B cell (primary cell): Measurements from ENCODE around the gene TBC1D17. TPM values are rescaled to one million over a fixed set of nuclear protein-coding genes. Genes with fewer than 3 reads are reported as not detected.
A peak's percentile ranks its signal among the peaks of the same experiment; 100 is the strongest.

Experiments
- ATAC-seq: fragments of 200-7000 bp; cut with Tn5 transposase; one replicate; pipeline ENCODE4 v1.10.0; 2021; ENCODE audit warnings: low read depth, mild to moderate bottlenecking, moderate number of reproducible peaks, moderate library complexity
- CTCF ChIA-PET: fragments of 350-600 bp; sonication (Branson Sonifier 250); formaldehyde crosslinking; loops from one replicate; lab custom pipeline; 2021; ENCODE audit warnings: antibody characterized with exemption, inconsistent platforms; lab: Charles Lee
- POLR2A ChIA-PET: fragments of 350-600 bp; sonication (Branson Sonifier 250); formaldehyde crosslinking; loops from one replicate; lab custom pipeline; 2021; ENCODE audit warnings: antibody characterized with exemption; lab: Charles Lee
- DNase-seq: peaks from one replicate; pipeline ENCODE4 v3.0.0; 2013
- H2AFZ ChIP-seq: 2 replicates; pipeline ENCODE4 v1.6.1; 2012; ENCODE audit warnings: mild to moderate bottlenecking, low read depth, low read length; ENCODE audit not compliant: insufficient read depth, poor library complexity, severe bottlenecking
- H3K27ac ChIP-seq, 2 donors: 1 replicate in 1 of 2; 2 replicates in 1 of 2; pipeline ENCODE4 v1.5.1; 2012 to 2013; ENCODE audit warnings: low read length in 2 of 2, mild to moderate bottlenecking in 2 of 2, moderate library complexity in 1 of 2
- H3K27me3 ChIP-seq, 4 experiments: fragments of 200-600 bp in 1 of 4; sonication (generic) in 1 of 4; replicated peaks in 1 of 4; 1 replicate in 2 of 4; 2 replicates in 2 of 4; pipeline versions ENCODE4 v1.6.1 to v1.7.0; 2013 to 2016; ENCODE audit warnings: low read length in 3 of 4, mild to moderate bottlenecking in 2 of 4, mixed read lengths in 1 of 4, moderate library complexity in 1 of 4; ENCODE audit not compliant: insufficient read depth in 4 of 4, control insufficient read depth in 3 of 4; ENCODE audit errors: control extremely low read depth in 1 of 4
- H3K36me3 ChIP-seq, 2 experiments: replicated peaks in 1 of 2; 1 replicate in 1 of 2; 2 replicates in 1 of 2; pipeline versions ENCODE4 v1.6.1 to v1.7.1; 2013; ENCODE audit warnings: low read length in 1 of 2; ENCODE audit not compliant: insufficient read depth in 2 of 2, control insufficient read depth in 1 of 2; ENCODE audit errors: control extremely low read depth in 1 of 2, extremely low read depth in 1 of 2
- H3K4me1 ChIP-seq, 2 donors: fragments of 200-600 bp in 1 of 2; sonication (generic) in 1 of 2; 1 replicate in 1 of 2; 2 replicates in 1 of 2; pipeline versions ENCODE4 v1.5.1 to v1.6.1; 2013 to 2017; ENCODE audit warnings: low read length in 2 of 2; ENCODE audit not compliant: control insufficient read depth in 2 of 2, insufficient read depth in 2 of 2
- H3K4me2 ChIP-seq: replicated peaks from 2 replicates; pipeline ENCODE3; 2012; ENCODE audit warnings: mild to moderate bottlenecking, low read depth, low read length; ENCODE audit not compliant: poor library complexity, severe bottlenecking
- H3K4me3 ChIP-seq, 5 experiments: fragments of 200-600 bp in 1 of 5; sonication (generic) in 1 of 5; 1 replicate in 3 of 5; 2 replicates in 2 of 5; pipeline versions ENCODE4 v1.5.1 to v1.7.0; 2011 to 2016; ENCODE audit warnings: low read length in 4 of 5, mild to moderate bottlenecking in 4 of 5, low read depth in 2 of 5, control low read depth in 1 of 5, moderate library complexity in 1 of 5; ENCODE audit not compliant: insufficient read depth in 1 of 5; ENCODE audit errors: control extremely low read depth in 1 of 5, extremely low read depth in 1 of 5
- H3K79me2 ChIP-seq: fragments of 200-600 bp; sonication (generic); one replicate; pipeline ENCODE4 v1.6.0; 2016; ENCODE audit warnings: low read length; ENCODE audit not compliant: control insufficient read depth, insufficient read depth
- H3K9ac ChIP-seq: fragments of 200-600 bp; sonication (generic); 2 replicates; pipeline ENCODE4 v1.6.1; 2017; ENCODE audit warnings: mild to moderate bottlenecking, low read length, moderate library complexity
- H3K9me3 ChIP-seq, 3 donors: one replicate each; pipeline versions ENCODE4 v1.6.1 to v1.7.1; 2013; ENCODE audit warnings: low read length in 2 of 3; ENCODE audit not compliant: control insufficient read depth in 2 of 3, insufficient read depth in 1 of 3; ENCODE audit errors: control extremely low read depth in 1 of 3
- H4K20me1 ChIP-seq: 2 replicates; pipeline ENCODE4 v1.6.0; 2012; ENCODE audit warnings: mild to moderate bottlenecking, low read length; ENCODE audit not compliant: insufficient read depth, control insufficient read depth, poor library complexity, severe bottlenecking
- H3K27ac Mint-ChIP-seq: one replicate; pipeline ENCODE4 v1.8.0; 2021; ENCODE audit warnings: mixed read lengths
- H3K27me3 Mint-ChIP-seq: one replicate; pipeline ENCODE4 v1.8.0; 2021; ENCODE audit warnings: mixed read lengths
- H3K4me1 Mint-ChIP-seq: one replicate; pipeline ENCODE4 v1.8.0; 2021; ENCODE audit warnings: mixed read lengths
- H3K4me3 Mint-ChIP-seq: one replicate; pipeline ENCODE4 v1.8.0; 2021; ENCODE audit warnings: mixed read lengths
- H3K9me3 Mint-ChIP-seq: one replicate; pipeline ENCODE4 v1.8.0; 2022; ENCODE audit warnings: mixed read lengths; ENCODE audit not compliant: insufficient read depth
- CTCF ChIP-seq: fragments of 200-600 bp; IDR thresholded peaks from one replicate; pipeline ENCODE4 v1.8.0; 2022; ENCODE audit warnings: antibody characterized with exemption, mild to moderate bottlenecking
- EZH2 ChIP-seq: IDR thresholded peaks from 2 replicates; pipeline ENCODE4 v1.6.1; 2012; ENCODE audit warnings: borderline replicate concordance, low read depth, mild to moderate bottlenecking, moderate library complexity, low read length; ENCODE audit not compliant: insufficient read depth, poor library complexity, severe bottlenecking
- WGBS: methylation state at CpG from one replicate; pipeline ENCODE4 v1.1.5; 2013; ENCODE audit warnings: missing lambda C conversion rate; ENCODE audit not compliant: insufficient coverage; 5-methylcytosine and 5-hydroxymethylcytosine counted together
- intact Hi-C: fragments of 100-400 bp; cut with micrococcal nuclease; formaldehyde crosslinking; loops from one replicate; pipeline ENCODE4 v1.10.0; 2022
- polyA plus RNA-seq: library from polyadenylated mRNA; depleted of rRNA; stranded (reverse); fragments of >200 nt; gene quantifications from 2 replicates; pipeline ENCODE4 v1.2.3, GENCODE V29; 2012
- total RNA-seq, 2 donors: library from RNA; stranded (reverse); fragments of 120-200 nt in 1 of 2; gene quantifications; 1 replicate in 1 of 2; 2 replicates in 1 of 2; pipeline versions ENCODE4 v1.2.3 to v1.2.4, GENCODE V29; 2013 to 2022

TBC1D17 gene
- total and polyA plus RNA-seq, 2 donors (not counting 1 experiment from before 2014, with no cell fraction given) = 85.7 to 98.7 TPM

GRCh38 chr19:49910179-49910578 lies 32.7 kb downstream of the TBC1D17 start:
- peaks cover 3% of the 10 kb centered on the region for H3K9me3 Mint-ChIP-seq
- no peak for TF ChIP-seq CTCF
- TF ChIP-seq EZH2 = no peak
- 100% methylated on average over 4 of the region's 5 CpGs for WGBS
- peak overlapping the region; percentile 72 for H3K27ac Mint-ChIP-seq
- Histone ChIP-seq H3K4me3 (no peak overlapping the region), H3K79me2 (peaks cover 36% of the 10 kb centered on the region), H3K9ac (no peak overlapping the region), H3K27ac (peak overlapping the region in 1 of 2 donors; percentile 38), H3K4me1 (peaks cover 42 to 53% of the 10 kb centered on the region in 2 donors), H3K36me3 (peaks cover 0 to 39% of the 10 kb centered on the region in 2 experiments), H3K9me3 (peaks cover 0 to 16% (median 0%) of the 10 kb centered on the region in 3 donors), H3K4me2 (no peak overlapping the region), H4K20me1 (peaks cover 41% of the 10 kb centered on the region), H3K27me3 (no peaks in the 10 kb centered on the region), H2AFZ (no peak overlapping the region)
- intact Hi-C loops = loop anchor here (2.0 kb wide), 1 partner anchor 13 kb away; the partner anchor contains the start of gene IL4I1
- no peaks in the 10 kb centered on the region for H3K27me3 Mint-ChIP-seq
- DNase-seq = no peak
- ATAC-seq = no peak
- ChIA-PET CTCF (interaction anchor here (0.9 to 3.5 kb wide), 3 partner anchors 12 to 20 kb away, joined by 3 to 12 read pairs (median 4); no protein-coding TSS in a partner anchor), POLR2A (interaction anchor here (0.6 to 3.1 kb wide), 3 partner anchors 13 to 131 kb away, joined by 5 to 20 read pairs (median 12); partner anchors contain the start of genes ATF5, IL4I1 and NUP62)
- H3K4me3 Mint-ChIP-seq = peak overlapping the region; percentile 16
- H3K4me1 Mint-ChIP-seq = peaks cover 70% of the 10 kb centered on the region
